OCI-M1 (cell line): ENCODE measurements around the gene VSTM5.
"Not testable (repeated sequence)": the region's sequence is repeated elsewhere in the genome, so short reads cannot be mapped to it uniquely, and the experiment has no call there.

ENCODE experiments used
- DNase-seq: peaks from one replicate; lab custom pipeline; 2025; lab: John Stamatoyannopoulos, UW

The VSTM5 gene

GRCh38 chr11:93850594-93851018, at the start of gene VSTM5:
TSS of gene VSTM5 (minus strand) at chr11:93850618. CDS start at chr11:93850502, 116 bp downstream.
- DNase-seq, result no peak

GRCh38 chr11:93895106-93895862, 44.9 kb upstream of the VSTM5 start:
- DNase-seq, result peak; percentile 82

GRCh38 chr11:93890391-93891051, 40.1 kb upstream of the VSTM5 start:
- DNase-seq, result no peak

- no peak for DNase-seq
Observed at GRCh38 chr11:93887111-93887510, 36.7 kb upstream of the VSTM5 start.

- DNase-seq, result not testable (repeated sequence)
Observed at GRCh38 chr11:93879114-93879513, 28.7 kb upstream of the VSTM5 start.

GRCh38 chr11:93875637-93876036, 25.2 kb upstream of the VSTM5 start:
- DNase-seq, result no peak

GRCh38 chr11:93871526-93871925, 21.1 kb upstream of the VSTM5 start:
- DNase-seq, result no peak

- no peak for DNase-seq
Observed at GRCh38 chr11:93870616-93871015, 20.2 kb upstream of the VSTM5 start.

GRCh38 chr11:93869830-93870229, 19.4 kb upstream of the VSTM5 start:
- DNase-seq, result no peak

- peak; percentile 44 for DNase-seq
Observed at GRCh38 chr11:93868404-93868803, 18.0 kb upstream of the VSTM5 start.

- DNase-seq, result peak; percentile 38
Observed at GRCh38 chr11:93861808-93862207, 11.4 kb upstream of the VSTM5 start.

- peak; percentile 12 for DNase-seq
Observed at GRCh38 chr11:93858121-93858775, 7.8 kb upstream of the VSTM5 start.

- no peak for DNase-seq
Observed at GRCh38 chr11:93857413-93858120, 7.1 kb upstream of the VSTM5 start.

GRCh38 chr11:93852242-93852641, 1.8 kb upstream of the VSTM5 start:
- no peak for DNase-seq

- DNase-seq, result peak; percentile 81
Observed at GRCh38 chr11:93849751-93850593, 446 bp downstream of the VSTM5 start.

- no peak for DNase-seq
Observed at GRCh38 chr11:93849201-93849600, 1.2 kb downstream of the VSTM5 start.

- no peak for DNase-seq
Observed at GRCh38 chr11:93846411-93846810, 4.0 kb downstream of the VSTM5 start.

GRCh38 chr11:93845181-93846092, 5.0 kb downstream of the VSTM5 start:
- DNase-seq, result no peak

GRCh38 chr11:93844568-93844967, 5.8 kb downstream of the VSTM5 start:
- no peak for DNase-seq

- no peak for DNase-seq
Observed at GRCh38 chr11:93843906-93844305, 6.5 kb downstream of the VSTM5 start.
